Stimulated activated CD4-positive, alpha-beta T cell treated with anti-CD3 and anti-CD28 coated beads, Interleukin-15, amount 100 ng/mL, for 1 hour (primary cell): ENCODE measurements around the gene HCRTR2.
"Not testable (repeated sequence)": the region's sequence is repeated elsewhere in the genome, so short reads cannot be mapped to it uniquely, and the experiment has no call there.

Source experiments
- DNase-seq, 2 donors: peaks; one replicate each; pipeline ENCODE4 v3.0.0-alpha.2; 2020; ENCODE audit warnings: low read depth in 1 of 2, low spot score in 1 of 2

HCRTR2 gene

GRCh38 chr6:55174211-55175026 lies at the start of gene HCRTR2:
HCRTR2 (plus strand) TSS chr6:55174515; CDS start chr6:55174588, 73 bp downstream.
- no peak for DNase-seq

DNA sequence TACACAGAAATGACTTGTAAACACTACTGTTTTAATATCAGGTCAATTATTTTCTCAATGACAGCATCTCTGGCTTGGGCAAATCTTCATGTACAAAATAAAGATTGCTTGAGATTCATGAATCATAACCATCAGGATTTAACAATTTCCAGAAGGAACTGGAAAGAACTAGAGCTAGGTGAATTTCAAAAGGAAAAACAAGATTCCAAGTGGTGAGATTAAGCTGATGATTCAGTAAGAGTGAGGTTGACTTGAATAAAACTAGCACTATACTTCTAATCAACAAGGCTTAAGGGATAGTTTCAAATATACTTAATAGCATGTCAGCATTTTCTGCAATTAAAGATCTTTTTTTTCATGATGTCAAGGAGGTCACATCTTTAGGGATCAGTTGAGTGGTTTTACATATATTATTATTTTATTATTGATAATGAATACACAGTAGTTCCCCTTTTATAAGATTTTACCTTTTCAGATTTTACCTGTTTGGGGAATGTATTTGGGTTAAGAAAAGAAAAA lies 43.5 kb upstream of the HCRTR2 start:
- no peak for DNase-seq

DNA sequence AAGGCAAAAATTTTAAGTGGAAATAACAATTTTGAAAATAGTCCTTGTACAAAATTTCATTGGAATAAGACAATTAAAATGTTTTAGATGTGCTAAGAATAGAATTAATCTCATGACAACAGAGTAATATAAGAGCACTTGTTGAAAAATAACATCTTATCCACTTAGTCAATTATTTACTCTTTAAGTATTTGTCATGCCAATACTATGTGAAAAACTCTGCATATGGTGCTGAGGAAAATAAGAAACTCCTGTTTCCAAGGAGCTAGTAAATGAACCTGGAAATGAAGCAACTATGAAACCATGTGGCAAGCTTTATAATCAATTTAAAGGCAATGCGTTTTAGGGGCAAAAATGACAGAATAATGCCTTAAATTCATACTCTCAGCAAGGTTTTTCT lies 42.7 kb upstream of the HCRTR2 start:
- DNase-seq: no peak

DNA sequence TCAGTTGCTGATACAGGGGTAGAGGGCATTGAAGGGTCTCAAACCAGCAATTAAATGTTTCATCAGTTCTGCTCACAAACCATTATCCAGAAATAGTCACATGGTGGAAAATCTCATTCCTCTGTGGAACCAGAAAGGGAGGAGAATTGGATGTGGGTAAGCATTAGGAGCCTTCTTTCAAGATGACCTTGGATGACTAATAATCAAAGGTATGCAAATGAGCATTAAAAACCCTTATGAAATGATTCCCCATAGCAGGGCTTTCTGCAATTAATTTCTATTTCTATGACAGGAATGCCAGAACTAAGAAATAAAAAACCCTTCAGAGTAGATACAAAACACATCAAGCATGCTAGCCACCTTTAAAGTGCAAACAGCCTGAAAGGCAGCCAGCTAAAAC lies 37.4 kb upstream of the HCRTR2 start:
- DNase-seq: no peak

GRCh38 chr6:55137929-55138693 lies 36.2 kb upstream of the HCRTR2 start:
- DNase-seq: no peak

- no peak for DNase-seq
Observed at GRCh38 chr6:55141611-55142010, 32.7 kb upstream of the HCRTR2 start.

GRCh38 chr6:55142610-55143009 lies 31.7 kb upstream of the HCRTR2 start:
- DNase-seq: no peak

GRCh38 chr6:55153284-55153683 lies 21.0 kb upstream of the HCRTR2 start:
- DNase-seq: no peak

DNA sequence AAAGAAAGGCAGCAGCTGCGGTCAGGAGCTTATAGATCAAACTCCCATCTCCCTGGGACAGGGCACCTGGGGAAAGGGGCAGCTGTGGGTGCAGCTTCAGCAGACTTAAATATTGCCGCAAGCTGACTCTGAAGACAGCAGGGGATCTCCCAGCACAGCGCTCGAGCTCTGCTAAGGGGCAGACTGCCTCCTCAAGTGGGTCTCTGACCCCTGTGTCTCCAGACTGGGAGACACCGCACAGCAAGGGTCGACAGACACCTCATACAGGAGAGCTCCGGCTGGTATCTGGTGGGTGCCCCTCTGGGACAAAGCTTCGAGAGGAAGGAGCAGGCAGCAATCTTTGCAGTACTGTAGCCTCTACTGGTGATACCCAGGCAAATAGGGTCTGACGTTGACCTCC lies 15.5 kb upstream of the HCRTR2 start:
- DNase-seq: not testable (repeated sequence)

- no peak for DNase-seq
Observed at GRCh38 chr6:55167860-55168259, 6.5 kb upstream of the HCRTR2 start.

- DNase-seq: no peak
Observed at GRCh38 chr6:55175078-55176049, 1.0 kb downstream of the HCRTR2 start.

GRCh38 chr6:55176958-55177357 lies 2.6 kb downstream of the HCRTR2 start:
- no peak for DNase-seq

- DNase-seq: no peak
Observed at GRCh38 chr6:55180258-55180657, 5.9 kb downstream of the HCRTR2 start.

GRCh38 chr6:55182016-55182650 lies 7.8 kb downstream of the HCRTR2 start:
- DNase-seq: no peak

DNA sequence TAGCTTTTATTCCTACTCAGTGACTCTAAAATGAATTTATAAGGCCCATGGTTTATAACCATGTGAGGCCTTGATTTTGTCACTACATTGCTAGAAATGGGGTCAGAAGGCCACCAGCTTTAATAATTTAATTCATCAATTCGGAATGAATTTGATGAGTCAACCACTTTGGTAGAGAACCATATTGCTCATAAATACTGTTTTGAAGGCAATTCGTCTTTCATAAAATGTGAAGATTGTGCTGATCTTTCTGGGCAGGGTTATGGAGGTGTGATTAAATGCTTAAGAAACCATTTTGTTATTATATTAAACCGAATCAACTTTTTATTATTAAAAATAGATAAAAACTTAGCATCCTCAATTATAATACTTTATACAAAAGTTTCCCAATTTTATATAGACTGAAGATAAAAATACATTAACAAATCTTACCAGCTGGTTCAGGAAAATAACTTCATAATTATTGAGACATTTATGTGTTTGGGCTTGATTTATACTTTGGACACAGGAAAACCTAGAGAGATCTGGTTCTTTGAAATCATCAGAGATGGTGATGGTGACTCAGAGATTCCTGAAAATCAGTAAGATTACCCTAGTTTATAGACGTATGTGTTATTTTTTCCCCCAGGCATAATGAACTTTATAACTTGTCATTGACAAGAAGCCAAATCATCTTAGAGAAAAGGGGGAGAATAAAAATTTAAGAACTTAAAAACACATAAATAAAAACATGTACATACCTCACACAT lies 10.6 kb downstream of the HCRTR2 start:
- DNase-seq: no peak

DNA sequence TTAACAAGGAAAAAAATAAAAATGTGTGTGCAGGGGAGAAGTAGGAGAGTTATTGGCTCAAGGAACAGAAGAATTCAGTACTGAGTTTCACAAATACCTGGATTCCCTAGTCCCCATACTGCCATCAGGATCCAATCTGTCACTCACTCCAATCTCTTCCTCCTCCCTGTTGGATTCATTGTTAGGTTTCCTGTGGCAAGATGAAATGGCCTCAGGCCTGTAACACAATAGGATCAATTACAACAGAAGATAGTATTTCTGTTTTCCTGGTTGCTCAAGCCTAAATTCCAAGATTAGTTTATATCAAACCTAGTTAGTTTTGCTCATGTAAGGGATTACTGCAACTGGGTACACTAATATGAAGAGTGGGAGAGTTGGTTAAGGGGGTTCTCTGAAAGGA lies 24.4 kb downstream of the HCRTR2 start:
- no peak for DNase-seq

DNA sequence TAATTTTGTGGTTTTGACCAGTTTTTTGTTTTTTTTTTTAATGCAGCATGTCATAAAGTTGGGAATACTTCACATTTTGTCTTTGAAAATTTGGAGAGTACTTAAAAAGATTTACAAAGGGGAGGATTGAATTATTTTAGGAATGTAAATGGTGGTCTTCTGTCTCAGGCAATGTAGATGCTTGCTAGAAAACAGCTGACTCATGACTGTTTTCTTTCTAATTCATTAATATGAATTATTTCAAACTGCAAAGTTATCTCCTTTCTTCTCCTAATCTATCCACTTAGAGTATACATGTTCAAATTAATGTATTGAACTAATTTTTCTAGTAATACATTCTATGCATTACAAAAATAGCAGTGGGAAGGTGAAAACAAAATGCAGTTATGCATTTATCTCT lies 24.9 kb downstream of the HCRTR2 start:
- DNase-seq: no peak

GRCh38 chr6:55208478-55209458 lies 34.5 kb downstream of the HCRTR2 start:
- no peak for DNase-seq

DNA sequence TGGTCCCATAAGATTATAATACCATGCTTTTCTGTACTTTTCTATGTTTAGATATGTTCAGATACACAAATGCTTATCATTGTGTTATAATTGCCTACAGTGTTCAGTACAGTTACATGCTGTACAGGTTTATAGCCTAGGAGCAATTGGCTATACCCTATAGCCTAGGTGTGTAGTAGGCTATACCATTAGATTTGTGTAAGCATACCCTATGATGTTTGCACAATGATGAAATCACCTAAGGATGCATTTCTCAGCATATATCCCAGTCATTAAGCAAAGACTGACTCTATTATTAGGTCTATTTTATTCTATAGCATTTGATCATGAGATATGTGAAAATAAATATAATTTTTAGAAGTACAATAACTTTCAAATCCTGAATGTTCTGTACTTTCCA lies 36.6 kb downstream of the HCRTR2 start:
- DNase-seq: no peak
